H1 (cell line): ENCODE results near the gene SNRPE. TPM values are rescaled to one million over a fixed set of nuclear protein-coding genes. Genes with fewer than 3 reads are reported as not detected.

Experiments
- CTCF ChIA-PET: fragments of 300-600 bp; sonication (Branson Sonifier 250); formaldehyde crosslinking; loops from one replicate; lab custom pipeline; 2021; ENCODE audit not compliant: partially characterized antibody; lab: Charles Lee
- POLR2A ChIA-PET: fragments of 300-600 bp; sonication (Branson Sonifier 250); formaldehyde crosslinking; loops from one replicate; lab custom pipeline; 2021; ENCODE audit warnings: inconsistent platforms; ENCODE audit not compliant: partially characterized antibody; lab: Charles Lee
- DNase-seq, 2 experiments: peaks; one replicate each; pipeline versions ENCODE4 v3.0.0 to v3.0.0-alpha.2; 2010 to 2022; ENCODE audit warnings: low spot score in 2 of 2, low read depth in 1 of 2, mixed read lengths in 1 of 2
- FAIRE-seq: peaks from 2 replicates; lab custom pipeline; 2011; peaks lifted over from hg19 to GRCh38; lab: Jason Lieb, UNC
- H2AFZ ChIP-seq: 2 replicates; pipeline ENCODE4 v1.8.1; 2012; ENCODE audit warnings: low read length, inconsistent platforms
- H2AK5ac ChIP-seq: 2 replicates; pipeline ENCODE4 v1.6.1; 2013; ENCODE audit warnings: low read depth, low read length
- H2BK120ac ChIP-seq: replicated peaks from 2 replicates; pipeline ENCODE3; 2013; ENCODE audit warnings: low read depth, low read length, inconsistent platforms
- H2BK12ac ChIP-seq: 2 replicates; pipeline ENCODE4 v1.6.1; 2013; ENCODE audit warnings: low read depth, low read length
- H2BK15ac ChIP-seq: 2 replicates; pipeline ENCODE4 v1.6.1; 2013; ENCODE audit warnings: low read length
- H2BK20ac ChIP-seq: 2 replicates; pipeline ENCODE4 v1.6.1; 2013; ENCODE audit warnings: low read length
- H2BK5ac ChIP-seq: 2 replicates; pipeline ENCODE4 v1.6.1; 2013; ENCODE audit warnings: low read depth, low read length
- H3K14ac ChIP-seq: 2 replicates; pipeline ENCODE4 v1.6.1; 2013; ENCODE audit warnings: inconsistent platforms; ENCODE audit not compliant: insufficient read length
- H3K18ac ChIP-seq: 2 replicates; pipeline ENCODE4 v1.6.1; 2013; ENCODE audit warnings: low read length; ENCODE audit errors: extremely low read depth
- H3K23ac ChIP-seq: 2 replicates; pipeline ENCODE4 v1.6.1; 2013; ENCODE audit warnings: inconsistent platforms; ENCODE audit not compliant: insufficient read length
- H3K23me2 ChIP-seq: 2 replicates; pipeline ENCODE4 v1.6.1; 2013; ENCODE audit warnings: low read depth, low read length
- H3K27ac ChIP-seq: 2 replicates; pipeline ENCODE4 v1.6.1; 2011; ENCODE audit warnings: low read depth, low read length, inconsistent platforms
- H3K27me3 ChIP-seq, 4 experiments: replicated peaks in 1 of 4; 1 replicate in 1 of 4; 2 replicates in 3 of 4; pipeline versions ENCODE4 v1.6.1 to v1.8.1; 2011 to 2013; ENCODE audit warnings: low read length in 3 of 4, mild to moderate bottlenecking in 3 of 4, inconsistent platforms in 2 of 4, mixed read lengths in 2 of 4, moderate library complexity in 1 of 4; ENCODE audit not compliant: control insufficient read depth in 3 of 4, insufficient read depth in 3 of 4; ENCODE audit errors: extremely low read depth in 1 of 4
- H3K36me3 ChIP-seq, 4 experiments: 2 replicates each; pipeline versions ENCODE4 v1.6.1 to v1.8.1; 2011 to 2013; ENCODE audit warnings: mild to moderate bottlenecking in 4 of 4, low read length in 3 of 4, moderate library complexity in 2 of 4, control low read depth in 1 of 4, inconsistent platforms in 1 of 4; ENCODE audit not compliant: insufficient read depth in 4 of 4, control insufficient read depth in 2 of 4
- H3K4ac ChIP-seq: replicated peaks from 2 replicates; pipeline ENCODE3; 2013; ENCODE audit warnings: low read length, low read depth, mixed read lengths, inconsistent platforms; ENCODE audit not compliant: insufficient read length
- H3K4me1 ChIP-seq, 4 experiments: replicated peaks in 1 of 4; 1 replicate in 1 of 4; 2 replicates in 3 of 4; pipeline versions ENCODE4 v1.6.1 to v1.8.1; 2011 to 2013; ENCODE audit warnings: low read length in 3 of 4, inconsistent platforms in 2 of 4, mixed read lengths in 1 of 4; ENCODE audit not compliant: insufficient read depth in 4 of 4, control insufficient read depth in 3 of 4
- H3K4me2 ChIP-seq, 2 experiments: 2 replicates each; pipeline versions ENCODE4 v1.6.1 to v1.8.1; 2011 to 2013; ENCODE audit warnings: low read depth in 2 of 2, low read length in 2 of 2, control low read depth in 1 of 2, inconsistent platforms in 1 of 2, mild to moderate bottlenecking in 1 of 2; ENCODE audit not compliant: insufficient read depth in 1 of 2
- H3K4me3 ChIP-seq, 4 experiments: fragments of 200-600, 300-600 bp in 1 of 4; sonication (generic), shearing (Covaris generic), sonication (Bioruptor Twin) in 1 of 4; 2 replicates each; pipeline versions ENCODE4 v1.5.1 to v1.8.1; 2011 to 2016; ENCODE audit warnings: low read length in 4 of 4, low read depth in 3 of 4, control low read depth in 2 of 4, inconsistent platforms in 2 of 4, mild to moderate bottlenecking in 2 of 4, mixed read lengths in 1 of 4, moderate library complexity in 1 of 4; ENCODE audit not compliant: insufficient read depth in 2 of 4; ENCODE audit errors: extremely low read depth in 1 of 4
- H3K56ac ChIP-seq: replicated peaks from 2 replicates; pipeline ENCODE3; 2013; ENCODE audit warnings: low read depth, mild to moderate bottlenecking, mixed read lengths, low read length, inconsistent platforms; ENCODE audit not compliant: insufficient read length
- H3K79me1 ChIP-seq: 2 replicates; pipeline ENCODE4 v1.6.1; 2013; ENCODE audit warnings: low read depth, low read length, control low read depth
- H3K79me2 ChIP-seq, 2 experiments: 2 replicates each; pipeline versions ENCODE4 v1.6.1 to v1.8.1; 2012 to 2013; ENCODE audit warnings: low read length in 2 of 2, mild to moderate bottlenecking in 2 of 2, inconsistent platforms in 1 of 2; ENCODE audit not compliant: insufficient read depth in 2 of 2, control insufficient read depth in 1 of 2
- H3K9ac ChIP-seq, 4 experiments: replicated peaks in 1 of 4; 1 replicate in 1 of 4; 2 replicates in 3 of 4; pipeline versions ENCODE4 v1.6.1 to v1.8.1; 2011 to 2013; ENCODE audit warnings: low read depth in 3 of 4, low read length in 3 of 4, control low read depth in 2 of 4, mild to moderate bottlenecking in 2 of 4, moderate library complexity in 2 of 4, inconsistent platforms in 1 of 4; ENCODE audit errors: extremely low read depth in 1 of 4
- H3K9me3 ChIP-seq, 2 experiments: 2 replicates each; pipeline versions ENCODE4 v1.6.1 to v1.8.1; 2012 to 2013; ENCODE audit warnings: mild to moderate bottlenecking in 2 of 2, moderate library complexity in 2 of 2, control low read depth in 1 of 2, inconsistent platforms in 1 of 2, low read depth in 1 of 2, low read length in 1 of 2, mixed read lengths in 1 of 2; ENCODE audit not compliant: insufficient read depth in 2 of 2
- H4K20me1 ChIP-seq, 2 experiments: replicated peaks in 1 of 2; 2 replicates each; pipeline versions ENCODE3 to v1.8.1; 2011 to 2013; ENCODE audit warnings: inconsistent platforms in 2 of 2, low read length in 2 of 2, mild to moderate bottlenecking in 1 of 2; ENCODE audit not compliant: insufficient read depth in 2 of 2, control insufficient read depth in 1 of 2
- H4K5ac ChIP-seq: 2 replicates; pipeline ENCODE4 v1.6.1; 2013; ENCODE audit warnings: low read length, low read depth, mixed read lengths, inconsistent platforms; ENCODE audit not compliant: insufficient read length
- H4K8ac ChIP-seq: 2 replicates; pipeline ENCODE4 v1.8.0; 2013; ENCODE audit warnings: mild to moderate bottlenecking, moderate library complexity, low read length, inconsistent platforms; ENCODE audit not compliant: insufficient read depth; ENCODE audit errors: extremely low read depth
- H4K91ac ChIP-seq: replicated peaks from 2 replicates; pipeline ENCODE3; 2013; ENCODE audit warnings: low read length, mixed read lengths, inconsistent platforms; ENCODE audit not compliant: insufficient read length
- BCL11A ChIP-seq, 2 experiments: IDR thresholded peaks; one replicate each; pipeline ENCODE4 v1.6.1; 2011; ENCODE audit warnings: low read depth in 2 of 2, low read length in 2 of 2, mild to moderate bottlenecking in 2 of 2
- TEAD4 ChIP-seq: IDR thresholded peaks from 2 replicates; pipeline ENCODE4 v1.6.1; 2012; ENCODE audit warnings: low read depth, low read length, inconsistent platforms, mixed read lengths
- WGBS, 2 experiments: shearing (Covaris generic) in 1 of 2; methylation state at CpG; one replicate each; pipeline versions ENCODE4 v1.1.6 to v1.1.7; 2013 to 2015; ENCODE audit warnings: low lambda C conversion rate in 2 of 2, mixed read lengths in 2 of 2, inconsistent platforms in 1 of 2, low coverage in 1 of 2, missing lambda C conversion rate in 1 of 2; ENCODE audit not compliant: insufficient replicate concordance in 2 of 2, insufficient coverage in 1 of 2, insufficient read length in 1 of 2; ENCODE audit errors: extremely low coverage in 1 of 2, missing lambda C conversion rate in 1 of 2; 5-methylcytosine and 5-hydroxymethylcytosine counted together
- polyA plus RNA-seq, 7 experiments: library from polyadenylated mRNA; depleted of rRNA in 3 of 7; stranded (reverse) in 5 of 7; unstranded in 2 of 7; fragments of >200 nt in 5 of 7; fragments of 200-250 nt in 2 of 7; gene quantifications; 1 replicate in 5 of 7; 2 replicates in 1 of 7; 4 replicates in 1 of 7; pipeline versions ENCODE4 v1.2.1 to v1.2.3, GENCODE V29; 2011 to 2013; ENCODE audit warnings: missing spikeins in 2 of 7, mixed read lengths in 2 of 7
- total RNA-seq: library from RNA; stranded (reverse); fragmentation: NEBNext Ultra II Directional; extraction: Animal tissue kit (Norgen Biotek cat#: 25700); gene quantifications from 2 replicates; pipeline ENCODE4 v1.2.1, GENCODE V29; 2021

SNRPE gene
- total and polyA plus RNA-seq, 2 of the 8 experiments (the other 6 are each of a cell fraction or from before 2014, with no cell fraction given): 416 to 461 TPM

GRCh38 chr1:203860396-203861025 is 888 bp upstream of the SNRPE start:
- Histone ChIP-seq H3K9me3 (no peaks in the 10 kb centered on the region), H3K56ac (no peak overlapping the region), H4K5ac (no peak overlapping the region), H3K4me3 (no peak overlapping the region), H2BK20ac (no peak overlapping the region), H3K79me2 (peaks cover 7 to 30% of the 10 kb centered on the region in 2 experiments; a peak in 3 of 4 replicates), H3K4me1 (peaks cover 0 to 3% (median 1%) of the 10 kb centered on the region in 4 experiments; a peak in 2 of 7 replicates), H4K8ac (peak overlapping the region; percentile 62; the same call in 1 of the 2 replicates), H4K20me1 (no peaks in the 10 kb centered on the region), H3K27me3 (no peaks in the 10 kb centered on the region), H2AK5ac (no peak overlapping the region), H2AFZ (peak overlapping the region; percentile 77; the same call in 1 of the 2 replicates), H2BK12ac (0 out of 2 replicates have a peak overlapping the region, but pooled peaks have one; percentile 4), H2BK5ac (no peak overlapping the region), H3K4ac (no peak overlapping the region), H2BK15ac (0 out of 2 replicates have a peak overlapping the region, but pooled peaks have one; percentile 7), H3K9ac (no peak overlapping the region), H2BK120ac (no peak overlapping the region), H3K23ac (no peak overlapping the region), H3K36me3 (peaks cover 12 to 22% (median 19%) of the 10 kb centered on the region in 4 experiments), H3K23me2 (peaks cover 5% of the 10 kb centered on the region; the same call in 1 of the 2 replicates), H4K91ac (no peak overlapping the region), H3K14ac (no peak overlapping the region), H3K79me1 (no peaks in the 10 kb centered on the region; the same call in 1 of the 2 replicates), H3K18ac (no peak overlapping the region), H3K4me2 (no peak overlapping the region), H3K27ac (no peak overlapping the region)
- no peak for TF ChIP-seq BCL11A (IDR thresholded peaks at IDR 0.05; ENCODE audit: low read depth in 2 of 2, low read length in 2 of 2)
- no peak for TF ChIP-seq TEAD4
- 86% methylated on average over 15 of the region's 15 CpGs; no CpG with 5 or more reads in 1 of the 2 experiments for WGBS, 2 experiments
- DNase-seq: peak in 1 of 2 experiments; percentile 54
- ChIA-PET CTCF (interaction anchor here (0.7 to 5.6 kb wide), 12 partner anchors 10 to 506 kb away, joined by 3 to 26 read pairs (median 4); partner anchors contain the start of gene ETNK2), POLR2A (interaction anchor here (0.9 to 14.3 kb wide), 5 partner anchors 12 to 266 kb away, joined by 3 to 174 read pairs (median 3); partner anchors contain the start of genes ZBED6 and ZC3H11A)
- FAIRE-seq: no peak
